Measurements from ENCODE around the gene ANKRD37. TPM values are rescaled to one million over a fixed set of nuclear protein-coding genes. Genes with fewer than 3 reads are reported as not detected.

ANKRD37 gene
- total RNA-seq, 1 donor from 2014 or later, result 5.6 TPM

- no peak for DNase-seq (ENCODE audit: low read depth)
Measured at GRCh38 chr4:185379326-185380295, 17.0 kb upstream of the ANKRD37 start.

- no peak for DNase-seq (ENCODE audit: low read depth)
Measured at GRCh38 chr4:185380320-185380719, 16.3 kb upstream of the ANKRD37 start.

DNA sequence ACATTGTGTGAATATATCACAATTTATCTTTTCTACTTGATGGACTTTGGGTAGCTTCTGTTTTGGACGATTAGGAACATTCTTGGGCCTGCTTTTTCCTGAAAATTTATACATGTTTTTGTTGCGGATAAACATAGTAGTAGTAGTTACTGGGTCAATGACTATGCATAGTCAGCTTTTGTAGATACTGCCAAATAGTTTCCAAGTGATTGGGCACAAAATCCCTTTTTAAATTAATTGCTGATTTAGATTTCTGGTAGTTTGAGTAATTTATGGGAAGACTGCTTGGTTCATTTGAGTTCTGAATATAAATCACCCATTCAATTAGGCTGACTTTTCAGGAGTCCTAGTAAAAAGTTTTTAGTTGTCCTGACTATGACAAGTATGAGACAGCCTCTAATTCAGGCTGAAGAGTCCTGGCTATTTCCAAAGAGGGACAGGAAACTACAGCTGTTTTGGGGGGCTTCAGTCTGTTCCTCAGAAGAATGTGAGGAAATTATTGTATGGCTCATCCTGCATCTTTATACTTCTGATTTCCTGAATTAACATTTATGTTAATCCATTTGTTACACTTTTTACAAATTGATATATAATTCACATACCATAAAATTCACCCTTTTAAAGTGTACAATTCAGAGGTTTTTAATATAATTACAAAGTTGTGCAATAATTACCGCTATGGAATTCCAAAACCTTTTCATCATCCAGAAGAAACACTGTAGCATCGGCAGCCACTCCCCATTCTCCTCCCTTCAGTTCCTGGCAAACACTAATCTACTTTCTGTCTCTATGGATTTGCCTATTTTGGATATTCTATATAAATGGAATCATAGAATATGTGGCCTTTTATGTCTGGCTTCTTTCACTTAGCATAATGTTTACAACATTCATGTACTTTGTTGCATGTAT lies 15.1 kb upstream of the ANKRD37 start:
- DNase-seq (ENCODE audit: low read depth), result no peak

DNA sequence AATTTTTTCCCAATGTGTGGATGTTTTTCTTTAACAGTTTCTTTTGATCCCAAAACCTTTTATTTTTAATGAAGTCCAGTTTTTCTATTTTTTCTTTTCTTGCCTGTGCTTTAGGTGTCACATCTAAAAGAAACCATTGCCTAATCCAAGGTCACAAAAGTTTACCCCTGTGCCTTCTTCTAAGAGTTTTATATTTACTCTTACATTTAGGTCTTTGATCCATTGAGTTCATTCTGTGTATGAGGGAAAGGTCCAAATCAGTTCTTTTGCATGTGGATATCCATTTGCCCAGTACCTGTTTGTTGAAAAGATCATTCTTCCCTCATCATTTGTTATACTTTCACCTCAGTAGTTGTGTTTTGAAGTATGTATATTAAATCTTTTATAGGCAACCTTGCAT lies 13.9 kb upstream of the ANKRD37 start:
- no peak for DNase-seq (ENCODE audit: low read depth)

- DNase-seq (ENCODE audit: low read depth), result no peak
Measured at GRCh38 chr4:185383451-185383850, 13.2 kb upstream of the ANKRD37 start.

DNA sequence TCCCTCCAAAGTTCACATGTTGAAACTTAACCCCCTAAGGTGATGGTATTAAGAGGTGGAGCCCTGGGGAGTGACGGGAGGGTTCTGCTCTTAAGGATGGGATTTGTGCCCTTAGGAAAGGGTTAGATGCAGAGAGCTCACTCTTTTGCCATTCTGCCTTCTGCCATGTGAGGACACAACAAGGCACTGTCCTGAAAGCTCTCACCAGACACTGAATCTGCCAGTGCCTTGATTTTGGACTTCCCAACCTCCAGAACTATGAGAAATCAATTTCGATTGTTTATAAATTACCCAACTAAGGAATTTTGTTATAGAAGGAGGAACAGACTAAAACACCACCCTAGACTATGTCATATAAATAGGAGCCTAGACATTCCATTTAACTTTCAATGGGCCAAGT lies 12.6 kb upstream of the ANKRD37 start:
- DNase-seq (ENCODE audit: low read depth), result no peak

GRCh38 chr4:185384930-185385331 lies 11.7 kb upstream of the ANKRD37 start:
- DNase-seq (ENCODE audit: low read depth), result peak; percentile 60

DNA sequence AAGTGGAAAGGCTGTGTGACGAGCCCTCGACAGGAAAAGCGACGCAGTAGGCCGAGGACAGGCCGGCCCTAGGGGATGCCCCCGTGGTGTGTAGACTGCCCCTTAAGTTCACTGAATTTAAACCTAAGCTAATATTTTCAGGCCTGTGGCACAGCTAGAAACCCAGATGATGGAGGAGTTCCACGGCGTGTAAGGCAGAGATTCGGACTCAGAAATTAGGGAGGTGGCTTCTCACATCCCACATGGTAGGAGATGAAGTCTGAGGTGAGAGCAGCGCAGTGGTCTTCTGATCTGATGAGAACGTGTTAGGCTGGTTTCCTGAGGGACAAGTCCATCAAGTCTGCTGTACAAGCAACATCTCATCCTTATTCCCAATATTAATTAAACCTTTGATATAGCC lies 8.7 kb upstream of the ANKRD37 start:
- DNase-seq (ENCODE audit: low read depth), result no peak

GRCh38 chr4:185390941-185391340 lies 5.7 kb upstream of the ANKRD37 start:
- no peak for DNase-seq (ENCODE audit: low read depth)

DNA sequence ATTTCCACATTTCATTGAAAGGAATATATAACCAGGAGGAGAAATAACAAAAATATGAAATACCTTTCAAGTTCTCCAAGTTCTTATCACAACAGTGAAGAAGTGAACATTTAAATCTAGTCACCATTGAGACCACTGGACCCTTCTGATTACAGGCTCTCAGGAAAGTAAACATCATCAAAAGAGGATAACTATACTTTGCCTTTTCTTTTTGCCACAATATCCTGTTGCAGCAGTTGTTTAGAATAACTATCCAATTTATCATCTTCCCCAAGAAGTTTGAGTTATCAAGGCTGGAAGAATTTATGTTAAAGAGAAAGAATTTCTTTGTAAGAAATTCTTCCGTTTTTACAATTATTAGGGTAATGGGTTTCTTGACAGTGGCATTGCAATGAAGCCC lies 4.5 kb upstream of the ANKRD37 start:
- DNase-seq (ENCODE audit: low read depth), result no peak

- DNase-seq (ENCODE audit: low read depth), result no peak
Measured at GRCh38 chr4:185394568-185395237, 1.9 kb upstream of the ANKRD37 start.

GRCh38 chr4:185395238-185395955 lies 1.2 kb upstream of the ANKRD37 start, which contains the start of gene LRP2BP:
Gene LRP2BP (minus strand): TSS chr4:185395924. CDS start chr4:185378186, 17,738 bp downstream.
- DNase-seq (ENCODE audit: low read depth), result no peak

DNA sequence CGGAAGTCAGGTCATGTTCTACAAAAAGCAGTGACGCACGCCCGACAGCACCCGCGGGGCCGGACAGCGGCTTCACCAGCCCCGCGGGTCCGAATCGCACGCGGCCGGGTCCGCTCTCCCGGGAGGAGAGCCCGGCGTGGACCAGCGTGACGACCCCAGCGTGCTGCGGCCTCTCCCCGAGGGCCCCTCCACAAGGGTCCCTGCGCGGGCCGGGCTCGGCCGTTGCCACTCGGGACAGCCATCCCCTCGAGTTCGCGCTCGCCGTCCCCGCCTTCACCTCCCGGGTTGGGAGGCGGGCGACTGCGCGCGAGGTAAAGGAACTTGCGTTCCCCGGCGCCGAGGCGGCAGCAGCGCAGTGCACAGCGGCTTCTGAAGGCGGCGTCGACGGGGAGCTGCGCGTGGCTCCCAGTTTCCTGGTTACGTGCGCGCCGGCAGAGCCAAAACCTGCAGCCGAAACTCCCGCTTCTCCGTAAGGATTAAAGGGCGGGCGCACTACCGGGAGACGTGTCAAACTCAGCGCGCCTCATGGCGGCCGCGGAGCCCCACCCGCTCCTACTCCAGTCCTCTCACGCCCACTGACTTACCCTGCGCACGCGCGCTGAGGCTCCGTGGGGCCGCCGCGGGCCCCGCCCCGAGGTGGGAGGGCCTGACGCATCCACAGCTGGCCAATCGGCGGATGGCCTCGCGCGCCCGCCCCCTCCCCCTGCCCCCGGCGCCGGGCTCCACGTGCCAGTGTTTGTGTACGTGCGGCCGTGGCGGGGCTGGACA lies 501 bp upstream of the ANKRD37 start:
- DNase-seq (ENCODE audit: low read depth), result peak; percentile 98

DNA sequence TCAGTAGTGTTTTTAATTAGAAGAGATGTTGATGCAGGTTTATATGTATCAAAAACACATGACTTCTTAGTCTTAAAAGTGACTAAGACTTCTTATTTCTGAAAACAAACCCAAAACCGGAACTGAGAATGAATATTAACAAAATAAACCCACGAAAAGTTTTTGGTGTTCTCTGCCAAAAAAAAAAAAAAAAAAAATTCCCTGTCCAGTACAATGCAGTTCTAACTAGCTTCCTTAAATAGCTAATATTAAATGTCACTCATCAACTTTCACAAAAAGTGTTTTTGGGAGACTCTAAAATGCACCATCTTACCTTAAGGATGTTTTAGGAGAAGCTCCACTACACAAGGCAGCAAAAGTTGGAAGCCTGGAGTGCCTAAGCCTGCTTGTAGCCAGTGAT lies 2.0 kb downstream of the ANKRD37 start:
- no peak for DNase-seq (ENCODE audit: low read depth)

- no peak for DNase-seq (ENCODE audit: low read depth)
Measured at GRCh38 chr4:185399466-185399865, 2.8 kb downstream of the ANKRD37 start.

DNA sequence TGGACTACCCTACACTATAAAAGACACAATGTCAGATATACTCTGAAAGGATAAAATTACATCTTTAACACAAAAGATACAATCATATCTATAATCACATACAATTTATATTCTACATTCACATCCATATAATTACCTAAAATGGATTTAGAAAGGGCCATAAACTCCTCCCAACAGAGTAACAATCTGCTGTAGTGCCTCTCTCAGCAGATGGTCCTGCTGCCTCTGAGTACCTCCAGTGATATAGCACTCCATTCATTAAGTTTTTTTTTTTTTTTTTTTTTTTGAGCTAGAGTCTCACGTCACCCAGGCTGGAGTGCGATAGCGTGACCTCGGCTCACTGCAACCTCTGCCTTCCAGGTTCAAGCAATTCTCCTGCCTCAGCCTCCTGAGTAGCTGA lies 7.4 kb downstream of the ANKRD37 start:
- no peak for DNase-seq (ENCODE audit: low read depth)

- no peak for DNase-seq (ENCODE audit: low read depth)
Measured at GRCh38 chr4:185405296-185405999, 8.8 kb downstream of the ANKRD37 start.

DNA sequence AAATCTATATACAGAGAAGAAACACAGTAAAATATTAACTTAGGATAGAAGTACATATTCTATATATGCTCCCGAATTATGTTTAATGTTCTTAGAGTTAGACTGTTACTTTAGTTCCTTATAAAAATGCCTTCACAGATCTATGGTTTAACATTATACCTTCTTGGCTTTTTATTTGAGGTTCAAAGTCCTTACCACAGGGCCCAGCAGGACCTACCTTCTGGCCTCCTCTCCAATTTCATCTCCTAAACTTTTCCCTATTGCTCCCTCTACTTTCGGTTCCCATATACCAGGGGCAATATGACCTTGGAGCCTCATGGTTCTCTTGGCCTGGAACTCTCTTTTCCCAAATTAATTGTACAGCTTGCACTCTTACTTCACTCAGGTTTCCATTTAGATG lies 11.8 kb downstream of the ANKRD37 start:
- DNase-seq (ENCODE audit: low read depth), result no peak

GRCh38 chr4:185411849-185412248 lies 15.2 kb downstream of the ANKRD37 start:
- DNase-seq (ENCODE audit: low read depth), result no peak

All from myocyte (in vitro differentiated cells).